Suppressor macrophage (primary cell): ENCODE measurements around the gene GRID2.

ENCODE experiments used
- DNase-seq, 4 experiments: peaks; one replicate each; pipeline ENCODE4 v3.0.0-alpha.2; 2020 to 2022

Gene GRID2

GRCh38 chr4:92529510-92529909, 225.7 kb downstream of the GRID2 start:
- no peak for DNase-seq

DNA sequence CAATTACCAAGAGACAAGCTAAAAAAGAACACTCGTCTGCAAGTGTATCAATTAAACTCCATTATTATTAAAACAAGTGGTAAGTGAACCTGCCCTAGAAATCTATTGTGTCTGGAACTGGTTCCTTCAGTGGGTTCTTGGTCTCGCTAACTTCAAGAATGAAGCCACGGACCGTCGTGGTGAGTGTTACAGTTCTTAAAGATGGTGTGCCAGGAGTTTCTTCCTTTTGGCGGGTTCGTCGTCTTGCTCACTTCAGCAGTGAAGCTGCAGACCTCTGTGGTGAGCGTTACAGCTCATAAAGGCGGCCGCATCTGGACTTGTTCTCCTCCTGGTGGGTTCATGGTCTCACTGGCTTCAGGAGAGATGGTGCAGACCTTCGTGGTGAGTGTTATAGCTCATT, 231.8 kb downstream of the GRID2 start:
- no peak for DNase-seq

DNA sequence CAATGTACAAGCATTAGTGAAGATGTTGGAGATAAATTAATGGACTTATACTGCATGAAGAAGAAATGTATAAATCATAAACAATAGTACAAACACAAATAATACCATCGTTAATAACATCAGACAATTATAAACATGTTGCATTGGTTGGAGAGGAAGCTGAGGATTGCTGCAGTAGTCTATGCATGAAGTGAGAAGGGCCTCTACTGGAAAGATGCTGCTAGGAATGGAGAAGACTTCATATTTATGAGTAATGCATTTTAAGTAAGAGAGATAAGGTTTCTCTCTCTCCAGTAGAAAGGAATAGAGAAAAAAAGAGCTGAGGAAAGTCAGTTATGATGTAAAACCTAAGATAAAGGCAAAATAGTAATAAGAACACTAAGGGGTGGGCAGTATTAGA, 247.8 kb downstream of the GRID2 start:
- no peak for DNase-seq

- DNase-seq: no peak
Observed at GRCh38 chr4:92566269-92566668, 262.5 kb downstream of the GRID2 start.

DNA sequence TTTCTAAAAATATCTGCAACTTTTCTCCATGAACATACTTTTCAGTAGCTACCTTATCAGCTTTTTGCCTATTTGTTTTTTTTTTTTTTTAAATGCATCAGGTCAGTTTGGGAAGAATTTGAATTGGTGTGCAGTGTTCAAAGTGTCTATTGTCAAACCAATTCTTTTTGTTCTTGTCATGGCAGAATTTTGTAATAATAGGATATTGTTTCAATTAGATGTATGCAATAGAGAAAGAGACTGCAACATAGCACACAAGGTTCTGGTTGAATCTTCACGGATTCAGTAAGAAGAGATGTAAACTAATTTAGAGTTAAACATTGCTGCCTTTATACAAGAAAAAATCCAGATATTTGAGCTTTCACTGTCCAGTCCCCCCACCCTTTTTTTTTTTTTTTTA, 277.1 kb downstream of the GRID2 start:
- no peak for DNase-seq

DNA sequence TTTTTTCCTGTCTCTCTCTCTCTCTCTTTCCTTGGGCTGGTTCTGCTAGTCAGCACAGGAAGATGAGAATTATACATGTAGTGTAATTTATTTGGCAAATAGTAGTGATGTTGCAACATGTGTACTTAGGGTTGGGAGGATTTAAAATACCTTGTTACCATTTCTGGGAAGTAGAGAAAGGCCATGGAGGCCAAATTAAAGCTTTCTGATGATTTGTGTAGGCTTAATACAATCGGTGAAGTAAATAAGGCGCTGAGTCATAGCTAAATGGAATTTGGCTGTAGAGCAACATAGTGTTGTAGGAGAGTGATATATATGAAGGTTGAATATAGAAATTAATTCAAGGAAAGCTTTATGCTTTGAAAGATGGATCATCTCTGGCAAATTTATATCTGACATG, 295.3 kb downstream of the GRID2 start:
- DNase-seq: no peak

GRCh38 chr4:92600638-92601037, 296.9 kb downstream of the GRID2 start:
- no peak for DNase-seq

DNA sequence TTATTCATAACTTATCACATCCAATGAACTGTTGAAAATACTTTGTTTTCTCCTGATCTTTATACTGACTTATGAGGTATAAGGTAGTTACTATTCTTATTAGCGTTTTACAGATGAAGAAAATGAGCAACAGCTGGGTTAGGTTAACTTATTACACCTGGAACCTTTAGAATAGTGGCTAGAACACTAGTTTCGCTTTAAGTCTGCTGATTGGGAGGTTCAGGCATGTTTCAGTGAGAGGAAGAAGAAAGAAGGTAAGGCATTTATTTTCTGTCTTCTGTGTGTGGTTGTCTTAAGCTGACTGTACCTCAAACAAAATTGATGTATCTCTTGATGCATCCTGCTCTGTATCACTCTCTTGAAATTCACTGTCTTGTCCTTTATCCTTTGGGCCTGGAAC, 302.5 kb downstream of the GRID2 start:
- DNase-seq: no peak

DNA sequence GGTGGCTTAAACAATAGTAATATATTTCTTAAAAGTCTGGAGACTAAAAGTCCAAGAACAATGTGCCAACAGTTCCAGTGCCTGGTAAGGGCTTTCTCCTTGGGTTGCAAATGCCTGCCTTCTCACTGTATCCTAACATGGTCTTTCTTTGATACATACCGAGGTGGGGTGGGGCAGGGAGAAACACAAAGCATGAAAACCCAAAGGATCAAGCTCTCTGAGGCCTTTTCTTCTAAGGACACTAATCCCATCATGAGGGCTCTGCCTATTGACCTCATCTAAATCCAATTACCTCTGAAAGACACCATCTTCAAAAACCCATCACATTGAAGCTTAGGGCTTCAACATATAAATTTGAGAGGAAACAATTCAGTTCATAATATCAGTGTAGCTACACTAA, 311.3 kb downstream of the GRID2 start:
- no peak for DNase-seq

GRCh38 chr4:92618968-92619367, 315.2 kb downstream of the GRID2 start:
- DNase-seq: no peak

GRCh38 chr4:92629302-92629701, 325.5 kb downstream of the GRID2 start:
- DNase-seq: no peak

DNA sequence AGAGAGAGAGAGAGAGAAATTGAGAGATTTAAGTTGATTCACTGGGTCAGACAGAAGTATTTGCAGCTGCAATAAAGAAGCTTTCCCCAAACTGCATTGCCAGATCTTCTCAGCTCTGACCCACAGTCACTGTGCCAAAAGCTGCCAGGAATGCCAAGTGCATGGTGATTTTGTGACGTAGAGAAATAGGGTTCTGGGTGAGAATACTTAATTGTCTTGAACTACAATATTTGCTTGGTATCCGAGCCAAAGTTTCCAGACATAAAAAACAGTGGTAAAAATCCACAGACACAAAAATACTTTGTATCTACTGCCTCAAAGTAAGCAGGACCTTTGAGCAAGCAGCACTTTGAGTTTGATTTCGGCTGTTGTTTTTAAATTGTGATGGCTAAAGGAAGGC, 331.1 kb downstream of the GRID2 start:
- DNase-seq: no peak

DNA sequence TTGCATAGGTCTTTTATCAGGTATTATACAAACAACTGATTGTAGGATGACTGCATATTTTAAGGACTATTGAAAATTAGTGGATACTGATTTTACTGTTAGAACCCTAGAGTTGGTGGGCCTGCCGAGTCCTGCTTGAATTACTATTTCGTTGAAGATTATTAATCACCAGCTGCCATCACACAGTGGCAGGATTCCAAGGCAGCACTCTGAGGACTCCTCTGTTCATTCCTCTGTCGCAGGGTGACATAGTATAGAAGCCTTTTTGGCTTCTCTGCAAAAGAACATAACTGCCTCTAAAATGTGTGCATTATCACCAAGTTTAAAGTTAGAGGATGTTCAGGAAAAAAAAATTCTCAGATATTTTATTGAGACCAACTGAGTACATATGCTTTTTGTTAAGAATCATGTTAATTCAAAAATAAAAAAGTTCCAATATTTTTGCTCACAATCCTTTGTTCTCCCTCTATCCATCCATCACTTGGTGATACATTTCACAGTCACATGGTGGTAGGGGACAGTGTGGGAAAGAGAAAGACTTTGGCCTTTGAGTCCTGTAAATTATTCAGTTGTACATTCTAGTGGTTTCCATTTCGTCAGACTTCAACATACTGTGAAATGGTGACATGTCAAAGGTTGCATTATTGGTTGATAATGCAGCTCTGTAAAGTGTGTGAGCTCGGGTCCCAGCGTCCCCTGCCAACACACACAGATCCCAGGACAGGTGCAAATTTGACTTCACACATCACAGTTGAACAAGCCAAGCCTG, 332.5 kb downstream of the GRID2 start:
- no peak for DNase-seq

DNA sequence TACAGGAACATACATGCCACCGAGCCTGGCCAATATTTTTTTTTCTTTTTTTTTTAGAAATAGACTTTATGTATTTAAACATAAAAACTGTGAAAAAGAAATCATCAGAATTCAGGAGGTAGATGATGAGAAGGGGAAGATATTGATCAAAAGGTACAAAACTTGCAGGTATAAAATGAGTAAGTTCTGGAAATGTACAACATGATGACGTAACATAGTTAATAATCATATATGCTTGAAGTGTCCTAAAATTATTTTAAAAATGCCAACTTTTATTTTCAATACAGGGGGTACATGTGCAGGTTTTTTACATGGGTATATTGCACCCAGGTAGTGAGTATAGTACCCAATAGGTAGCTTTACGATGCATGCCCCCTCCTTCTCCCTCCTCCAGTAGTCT, 337.6 kb downstream of the GRID2 start:
- DNase-seq: no peak

GRCh38 chr4:92646826-92647225, 343.1 kb downstream of the GRID2 start:
- DNase-seq: no peak

DNA sequence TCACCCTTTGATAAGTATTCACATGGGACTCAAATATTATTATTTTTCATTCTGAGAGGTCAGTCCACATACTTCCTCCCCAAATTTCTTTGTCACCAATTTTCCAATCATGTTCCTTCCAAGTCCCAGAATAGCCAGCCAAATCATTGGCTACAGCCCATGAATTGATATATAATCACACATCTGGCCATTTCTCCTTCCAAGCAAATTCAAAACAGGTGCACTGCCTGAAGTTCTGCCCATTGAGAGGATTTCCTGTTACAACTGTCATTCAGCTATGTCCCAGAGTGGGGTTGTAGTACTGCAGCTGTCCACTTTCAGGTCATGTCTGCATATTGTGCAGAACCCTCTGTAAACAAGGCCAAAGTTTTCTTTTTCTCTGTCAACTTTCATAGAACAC, 347.8 kb downstream of the GRID2 start:
- DNase-seq: no peak

DNA sequence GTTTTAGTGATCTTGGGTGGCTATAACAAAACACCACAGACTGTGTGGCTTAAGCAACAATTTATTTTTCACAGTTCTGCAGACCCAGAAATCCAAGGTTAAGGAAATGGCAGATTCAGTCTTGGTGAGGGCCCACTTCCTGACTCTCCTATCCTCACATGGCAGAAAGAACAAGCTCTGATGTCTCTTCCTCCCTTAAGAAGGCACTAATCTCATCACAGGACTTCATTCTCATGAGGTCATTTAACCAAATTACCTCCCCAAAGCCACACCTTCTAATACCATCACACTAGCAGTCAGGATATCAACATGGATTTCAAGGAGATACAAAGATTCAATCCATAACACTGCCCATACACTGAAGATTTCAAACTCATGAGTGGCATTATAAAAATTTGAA, 350.3 kb downstream of the GRID2 start:
- DNase-seq: no peak

GRCh38 chr4:92657695-92658094, 353.9 kb downstream of the GRID2 start:
- DNase-seq: no peak

DNA sequence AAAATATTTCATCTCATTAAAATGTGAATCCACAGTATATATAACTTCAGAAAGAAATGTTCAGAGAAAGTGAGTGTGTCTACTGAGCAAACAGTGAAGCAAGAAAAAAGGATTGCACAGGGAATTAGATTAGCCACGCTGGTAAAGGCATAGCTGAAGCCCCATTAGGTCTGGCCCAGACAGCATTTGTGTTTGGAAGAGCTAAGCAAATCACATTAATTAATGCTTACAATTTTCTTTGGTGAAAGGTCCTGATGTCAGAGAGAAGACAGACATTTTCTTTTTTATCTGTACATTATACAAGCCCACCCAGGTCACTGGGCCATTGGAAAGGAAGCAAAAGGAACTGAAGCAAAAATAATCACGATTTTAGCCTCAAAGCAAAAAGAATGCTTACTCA, 354.6 kb downstream of the GRID2 start:
- no peak for DNase-seq

DNA sequence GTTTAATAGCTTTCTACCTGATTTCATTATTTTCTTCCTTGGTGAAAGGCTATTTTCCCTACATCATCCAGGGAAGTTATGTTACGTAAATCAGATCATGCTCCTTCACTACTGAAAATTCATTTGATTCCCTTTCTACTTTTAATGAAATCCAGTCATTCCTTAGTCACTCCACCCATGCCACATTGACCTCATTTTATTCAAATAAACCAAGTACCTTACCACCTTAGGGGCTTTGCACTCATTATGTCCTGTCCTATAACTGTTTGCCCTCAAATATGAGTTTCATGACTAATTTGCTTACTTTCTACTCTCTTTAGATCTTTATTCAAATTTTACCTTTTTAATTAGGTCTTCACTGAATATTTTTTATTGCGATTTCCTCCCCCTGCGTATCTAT, 374.0 kb downstream of the GRID2 start:
- DNase-seq: no peak

GRCh38 chr4:92678292-92678691, 374.5 kb downstream of the GRID2 start:
- no peak for DNase-seq

- no peak for DNase-seq
Observed at GRCh38 chr4:92679149-92679548, 375.4 kb downstream of the GRID2 start.

DNA sequence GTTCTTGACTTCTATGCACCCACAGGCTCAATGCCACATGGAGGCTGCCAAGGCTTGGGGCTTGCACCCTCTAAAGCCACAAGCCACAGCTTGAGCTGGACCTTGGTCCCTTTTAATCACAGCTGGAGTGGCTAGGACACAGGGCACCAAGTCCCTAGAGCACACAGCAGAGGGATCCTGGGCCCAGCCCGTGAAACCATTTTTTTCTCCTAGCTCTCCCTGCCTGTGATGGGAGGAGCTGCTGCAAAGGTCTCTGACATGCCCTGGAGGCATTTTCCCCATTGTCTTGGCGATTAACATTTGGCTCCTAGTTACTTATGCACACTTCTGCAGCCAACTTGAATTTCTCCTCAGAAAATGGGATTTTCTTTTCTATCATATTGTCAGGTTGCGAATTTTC, 410.9 kb downstream of the GRID2 start:
- no peak for DNase-seq

GRCh38 chr4:92733231-92733630, 429.5 kb downstream of the GRID2 start:
- DNase-seq: no peak

- no peak for DNase-seq
Observed at GRCh38 chr4:92735025-92735665, 431.4 kb downstream of the GRID2 start.
